ENCODE data around the gene WNT7B.
A peak's percentile ranks its signal among the peaks of the same experiment; 100 is the strongest.

Gene WNT7B

GRCh38 chr22:45994491-45995404, 17.8 kb upstream of the WNT7B start:
- peak; percentile 60 to 63 for DNase-seq

- no peak for DNase-seq
These were observed 16.9 kb upstream of the WNT7B start for GRCh38 chr22:45993841-45994240.

GRCh38 chr22:45993143-45993692, 16.3 kb upstream of the WNT7B start:
- no peak for DNase-seq

- no peak for DNase-seq
These were observed 15.8 kb upstream of the WNT7B start for GRCh38 chr22:45992737-45993136.

- no peak for DNase-seq
These were observed 14.1 kb upstream of the WNT7B start for GRCh38 chr22:45991098-45991497.

- DNase-seq = no peak
These were observed 10.3 kb upstream of the WNT7B start for GRCh38 chr22:45987136-45987861.

- no peak for DNase-seq
These were observed 7.5 kb upstream of the WNT7B start for GRCh38 chr22:45984316-45984916.

- DNase-seq = no peak
These were observed 6.8 kb upstream of the WNT7B start for GRCh38 chr22:45983797-45984196.

- no peak for DNase-seq
These were observed 3.8 kb upstream of the WNT7B start for GRCh38 chr22:45980761-45981160.

GRCh38 chr22:45980268-45980570, 3.3 kb upstream of the WNT7B start:
- DNase-seq = no peak

- DNase-seq = no peak
These were observed 1.3 kb upstream of the WNT7B start for GRCh38 chr22:45978275-45978713.

GRCh38 chr22:45977551-45978274, 751 bp upstream of the WNT7B start:
- DNase-seq = no peak

- DNase-seq = no peak
These were observed 534 bp downstream of the WNT7B start for GRCh38 chr22:45976254-45977002.

GRCh38 chr22:45975164-45976161, 1.5 kb downstream of the WNT7B start:
- DNase-seq = no peak

- DNase-seq = no peak
These were observed 2.5 kb downstream of the WNT7B start for GRCh38 chr22:45974498-45974897.

GRCh38 chr22:45972889-45973253, 4.1 kb downstream of the WNT7B start:
- no peak for DNase-seq

- DNase-seq = no peak
These were observed 4.7 kb downstream of the WNT7B start for GRCh38 chr22:45972091-45972888.

- DNase-seq = no peak
These were observed 5.4 kb downstream of the WNT7B start for GRCh38 chr22:45971408-45972028.

GRCh38 chr22:45970705-45971407, 6.1 kb downstream of the WNT7B start:
- no peak for DNase-seq

Measured in bone marrow (tissue), 2 donors.